K562 (cell line): ENCODE measurements around the gene POPDC2.

ENCODE experiments used
- DNMT1 ChIP-seq: fragments of 450-650 bp; IDR thresholded peaks from 2 replicates; pipeline ENCODE4 v1.6.1; 2016; ENCODE audit warnings: antibody characterized with exemption, mild to moderate bottlenecking
- EP300 ChIP-seq: IDR thresholded peaks from 2 replicates; pipeline ENCODE4 v1.6.1; 2012; ENCODE audit warnings: low read length, improper control_type of control experiment
- FOXK2 ChIP-seq, 2 experiments: fragments of 450-650 bp; IDR thresholded peaks in 1 of 2; conservative IDR thresholded peaks in 1 of 2; 2 replicates each; pipeline ENCODE4 v1.6.1; 2016; ENCODE audit warnings: low read depth in 2 of 2, mild to moderate bottlenecking in 1 of 2
- HDAC2 ChIP-seq: fragments of 450-650 bp; IDR thresholded peaks from 2 replicates; pipeline ENCODE4 v1.6.1; 2016; ENCODE audit warnings: mild to moderate bottlenecking
- MYNN ChIP-seq, 2 experiments: sonication (generic); formaldehyde crosslinking in 1 of 2; IDR thresholded peaks; 2 replicates each; pipeline versions ENCODE4 v1.5.0 to v1.6.1; 2016 to 2020; ENCODE audit warnings: antibody characterized with exemption in 1 of 2, missing genetic modification reagents in 1 of 2
- POLR2A ChIP-seq: fragments of 450-650 bp; conservative IDR thresholded peaks from 2 replicates; pipeline ENCODE4 v1.6.1; 2016
- POLR2AphosphoS5 ChIP-seq: IDR thresholded peaks from 2 replicates; pipeline ENCODE4 v1.6.1; 2011; ENCODE audit warnings: mild to moderate bottlenecking, low read depth, low read length, moderate library complexity; ENCODE audit not compliant: control insufficient read depth, insufficient read depth
- SIN3A ChIP-seq, 2 experiments: fragments of 150-350 bp in 1 of 2; IDR thresholded peaks; 2 replicates each; pipeline ENCODE4 v1.6.1; 2011 to 2016; ENCODE audit warnings: borderline replicate concordance in 2 of 2, low read depth in 2 of 2, low read length in 2 of 2, mild to moderate bottlenecking in 2 of 2, moderate library complexity in 2 of 2; ENCODE audit not compliant: control insufficient read depth in 1 of 2
- SP1 ChIP-seq: sonication (generic); formaldehyde crosslinking; IDR thresholded peaks from 2 replicates; pipeline ENCODE4 v1.8.1; 2022; ENCODE audit warnings: mild to moderate bottlenecking, missing genetic modification reagents
- TEAD4 ChIP-seq, 2 experiments: sonication (generic) in 1 of 2; formaldehyde crosslinking in 1 of 2; IDR thresholded peaks; 2 replicates each; pipeline versions ENCODE4 v1.6.1 to v1.8.0; 2012 to 2022; ENCODE audit warnings: borderline replicate concordance in 1 of 2, inconsistent platforms in 1 of 2, low read length in 1 of 2, mild to moderate bottlenecking in 1 of 2, missing genetic modification reagents in 1 of 2
- TF ChIP-seq, protein P1 (sequence below): sonication (generic); formaldehyde crosslinking; IDR thresholded peaks from 2 replicates; pipeline ENCODE4 v1.8.1; 2023; ENCODE audit warnings: missing genetic modification reagents, mild to moderate bottlenecking, borderline replicate concordance
- TF ChIP-seq, protein P2 (sequence below): sonication (generic); formaldehyde crosslinking; IDR thresholded peaks from 2 replicates; pipeline ENCODE4 v1.8.1; 2023; ENCODE audit warnings: mild to moderate bottlenecking, missing genetic modification reagents
- TF ChIP-seq, protein P3 (sequence below), 3 experiments: IDR thresholded peaks in 2 of 3; conservative IDR thresholded peaks in 1 of 3; 2 replicates each; pipeline ENCODE4 v1.5.1; 2011 to 2012; ENCODE audit warnings: low read length in 3 of 3, mild to moderate bottlenecking in 3 of 3, control low read depth in 2 of 3, improper control_type of control experiment in 1 of 3, inconsistent platforms in 1 of 3, low read depth in 1 of 3, mixed read lengths in 1 of 3, moderate library complexity in 1 of 3; ENCODE audit not compliant: insufficient read depth in 2 of 3

DNA sequence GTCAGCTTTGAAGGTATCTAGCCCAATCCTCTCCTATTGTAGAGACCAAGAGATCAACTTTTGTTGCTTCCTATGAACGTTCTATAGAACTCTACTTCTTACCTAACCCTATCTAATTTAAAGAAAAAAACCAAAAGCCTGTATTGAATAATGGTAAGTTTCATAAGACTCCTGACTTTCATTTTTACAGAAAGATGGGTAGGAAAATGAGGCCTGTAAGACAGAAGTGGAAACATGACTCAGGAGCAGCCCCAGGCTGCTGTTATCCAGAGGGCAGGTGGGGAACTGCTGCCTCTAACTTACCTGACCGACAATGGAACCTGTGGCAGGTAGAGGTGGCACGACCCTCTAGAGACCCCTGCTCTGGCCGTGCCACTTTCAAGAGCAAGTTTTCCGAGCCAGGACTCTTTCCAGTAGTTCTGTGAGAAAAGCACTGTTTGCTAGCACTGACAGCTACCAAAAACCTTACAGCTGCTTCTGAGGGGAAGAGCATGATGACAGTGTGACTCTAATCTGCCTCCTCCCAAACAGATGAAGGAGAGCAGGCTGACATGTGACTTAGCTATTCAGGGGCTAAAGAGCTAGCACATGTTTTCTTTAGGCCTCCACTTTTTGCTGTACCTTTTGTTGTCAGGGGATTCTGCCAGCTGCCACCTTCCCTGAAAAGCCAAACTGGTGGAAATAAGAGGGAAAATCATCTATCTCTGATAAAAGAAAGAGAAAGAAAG, 17.5 kb downstream of the POPDC2 start:
- TF ChIP-seq TEAD4 (IDR thresholded peaks at IDR 0.05; ENCODE audit: low read length), result no peak
- TF ChIP-seq TEAD4 (CRISPR knock-in tag; IDR thresholded peaks at IDR 0.05; ENCODE audit: borderline replicate concordance), result no peak
- TF ChIP-seq POLR2AphosphoS5, result no peak
- no peak for TF ChIP-seq MYNN (IDR thresholded peaks at IDR 0.05)
- TF ChIP-seq MYNN (CRISPR knock-in tag; IDR thresholded peaks at IDR 0.05), result no peak
- no peak for TF ChIP-seq POLR2A
- TF ChIP-seq, protein P1, sequence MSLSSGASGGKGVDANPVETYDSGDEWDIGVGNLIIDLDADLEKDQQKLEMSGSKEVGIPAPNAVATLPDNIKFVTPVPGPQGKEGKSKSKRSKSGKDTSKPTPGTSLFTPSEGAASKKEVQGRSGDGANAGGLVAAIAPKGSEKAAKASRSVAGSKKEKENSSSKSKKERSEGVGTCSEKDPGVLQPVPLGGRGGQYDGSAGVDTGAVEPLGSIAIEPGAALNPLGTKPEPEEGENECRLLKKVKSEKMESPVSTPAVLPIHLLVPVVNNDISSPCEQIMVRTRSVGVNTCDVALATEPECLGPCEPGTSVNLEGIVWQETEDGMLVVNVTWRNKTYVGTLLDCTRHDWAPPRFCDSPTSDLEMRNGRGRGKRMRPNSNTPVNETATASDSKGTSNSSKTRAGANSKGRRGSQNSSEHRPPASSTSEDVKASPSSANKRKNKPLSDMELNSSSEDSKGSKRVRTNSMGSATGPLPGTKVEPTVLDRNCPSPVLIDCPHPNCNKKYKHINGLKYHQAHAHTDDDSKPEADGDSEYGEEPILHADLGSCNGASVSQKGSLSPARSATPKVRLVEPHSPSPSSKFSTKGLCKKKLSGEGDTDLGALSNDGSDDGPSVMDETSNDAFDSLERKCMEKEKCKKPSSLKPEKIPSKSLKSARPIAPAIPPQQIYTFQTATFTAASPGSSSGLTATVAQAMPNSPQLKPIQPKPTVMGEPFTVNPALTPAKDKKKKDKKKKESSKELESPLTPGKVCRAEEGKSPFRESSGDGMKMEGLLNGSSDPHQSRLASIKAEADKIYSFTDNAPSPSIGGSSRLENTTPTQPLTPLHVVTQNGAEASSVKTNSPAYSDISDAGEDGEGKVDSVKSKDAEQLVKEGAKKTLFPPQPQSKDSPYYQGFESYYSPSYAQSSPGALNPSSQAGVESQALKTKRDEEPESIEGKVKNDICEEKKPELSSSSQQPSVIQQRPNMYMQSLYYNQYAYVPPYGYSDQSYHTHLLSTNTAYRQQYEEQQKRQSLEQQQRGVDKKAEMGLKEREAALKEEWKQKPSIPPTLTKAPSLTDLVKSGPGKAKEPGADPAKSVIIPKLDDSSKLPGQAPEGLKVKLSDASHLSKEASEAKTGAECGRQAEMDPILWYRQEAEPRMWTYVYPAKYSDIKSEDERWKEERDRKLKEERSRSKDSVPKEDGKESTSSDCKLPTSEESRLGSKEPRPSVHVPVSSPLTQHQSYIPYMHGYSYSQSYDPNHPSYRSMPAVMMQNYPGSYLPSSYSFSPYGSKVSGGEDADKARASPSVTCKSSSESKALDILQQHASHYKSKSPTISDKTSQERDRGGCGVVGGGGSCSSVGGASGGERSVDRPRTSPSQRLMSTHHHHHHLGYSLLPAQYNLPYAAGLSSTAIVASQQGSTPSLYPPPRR (CRISPR knock-in tag), result no peak
- no peak for TF ChIP-seq DNMT1
- no peak for TF ChIP-seq SIN3A (IDR thresholded peaks at IDR 0.05; ENCODE audit: borderline replicate concordance in 2 of 2, control insufficient read depth in 1 of 2, low read depth in 2 of 2, low read length in 2 of 2)
- no peak for TF ChIP-seq FOXK2 (conservative IDR thresholded peaks at IDR 0.05 in 1 of 2, IDR thresholded peaks at IDR 0.05 in 1 of 2; ENCODE audit: low read depth in 2 of 2)
- TF ChIP-seq EP300, result no peak
- TF ChIP-seq, protein P2, sequence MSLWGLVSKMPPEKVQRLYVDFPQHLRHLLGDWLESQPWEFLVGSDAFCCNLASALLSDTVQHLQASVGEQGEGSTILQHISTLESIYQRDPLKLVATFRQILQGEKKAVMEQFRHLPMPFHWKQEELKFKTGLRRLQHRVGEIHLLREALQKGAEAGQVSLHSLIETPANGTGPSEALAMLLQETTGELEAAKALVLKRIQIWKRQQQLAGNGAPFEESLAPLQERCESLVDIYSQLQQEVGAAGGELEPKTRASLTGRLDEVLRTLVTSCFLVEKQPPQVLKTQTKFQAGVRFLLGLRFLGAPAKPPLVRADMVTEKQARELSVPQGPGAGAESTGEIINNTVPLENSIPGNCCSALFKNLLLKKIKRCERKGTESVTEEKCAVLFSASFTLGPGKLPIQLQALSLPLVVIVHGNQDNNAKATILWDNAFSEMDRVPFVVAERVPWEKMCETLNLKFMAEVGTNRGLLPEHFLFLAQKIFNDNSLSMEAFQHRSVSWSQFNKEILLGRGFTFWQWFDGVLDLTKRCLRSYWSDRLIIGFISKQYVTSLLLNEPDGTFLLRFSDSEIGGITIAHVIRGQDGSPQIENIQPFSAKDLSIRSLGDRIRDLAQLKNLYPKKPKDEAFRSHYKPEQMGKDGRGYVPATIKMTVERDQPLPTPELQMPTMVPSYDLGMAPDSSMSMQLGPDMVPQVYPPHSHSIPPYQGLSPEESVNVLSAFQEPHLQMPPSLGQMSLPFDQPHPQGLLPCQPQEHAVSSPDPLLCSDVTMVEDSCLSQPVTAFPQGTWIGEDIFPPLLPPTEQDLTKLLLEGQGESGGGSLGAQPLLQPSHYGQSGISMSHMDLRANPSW, result no peak
- TF ChIP-seq, protein P3, sequence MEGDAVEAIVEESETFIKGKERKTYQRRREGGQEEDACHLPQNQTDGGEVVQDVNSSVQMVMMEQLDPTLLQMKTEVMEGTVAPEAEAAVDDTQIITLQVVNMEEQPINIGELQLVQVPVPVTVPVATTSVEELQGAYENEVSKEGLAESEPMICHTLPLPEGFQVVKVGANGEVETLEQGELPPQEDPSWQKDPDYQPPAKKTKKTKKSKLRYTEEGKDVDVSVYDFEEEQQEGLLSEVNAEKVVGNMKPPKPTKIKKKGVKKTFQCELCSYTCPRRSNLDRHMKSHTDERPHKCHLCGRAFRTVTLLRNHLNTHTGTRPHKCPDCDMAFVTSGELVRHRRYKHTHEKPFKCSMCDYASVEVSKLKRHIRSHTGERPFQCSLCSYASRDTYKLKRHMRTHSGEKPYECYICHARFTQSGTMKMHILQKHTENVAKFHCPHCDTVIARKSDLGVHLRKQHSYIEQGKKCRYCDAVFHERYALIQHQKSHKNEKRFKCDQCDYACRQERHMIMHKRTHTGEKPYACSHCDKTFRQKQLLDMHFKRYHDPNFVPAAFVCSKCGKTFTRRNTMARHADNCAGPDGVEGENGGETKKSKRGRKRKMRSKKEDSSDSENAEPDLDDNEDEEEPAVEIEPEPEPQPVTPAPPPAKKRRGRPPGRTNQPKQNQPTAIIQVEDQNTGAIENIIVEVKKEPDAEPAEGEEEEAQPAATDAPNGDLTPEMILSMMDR (IDR thresholded peaks at IDR 0.05 in 2 of 3, conservative IDR thresholded peaks at IDR 0.05 in 1 of 3; ENCODE audit: insufficient read depth in 2 of 3, low read depth in 1 of 3, low read length in 3 of 3), result no peak
- no peak for TF ChIP-seq HDAC2
- no peak for TF ChIP-seq SP1 (CRISPR knock-in tag)
